GM23338 (cell line): Measurements from ENCODE around the gene GPR108. TPM values are rescaled to one million over a fixed set of nuclear protein-coding genes. Genes with fewer than 3 reads are reported as not detected.

Experiments used
- CREB1 ChIP-seq: fragments of 250-450 bp; sonication (Bioruptor Pico); IDR thresholded peaks from 2 replicates; pipeline ENCODE4 v1.5.0; 2020; ENCODE audit warnings: low read depth, mild to moderate bottlenecking, moderate library complexity
- EZH2 ChIP-seq: fragments of 200-600 bp; sonication (generic); IDR thresholded peaks from one replicate; pipeline ENCODE4 v1.8.0; 2017; ENCODE audit warnings: antibody characterized with exemption, mild to moderate bottlenecking, low read depth; ENCODE audit not compliant: unreplicated experiment
- EZH2phosphoT487 ChIP-seq: fragments of 200-600 bp; sonication (generic); IDR thresholded peaks from one replicate; pipeline ENCODE4 v1.8.1; 2018; ENCODE audit warnings: antibody characterized with exemption; ENCODE audit not compliant: unreplicated experiment
- JUNB ChIP-seq: IDR thresholded peaks from one replicate; pipeline ENCODE4 v1.6.1; 2016; ENCODE audit warnings: antibody characterized with exemption; ENCODE audit not compliant: unreplicated experiment
- POLR2AphosphoS5 ChIP-seq: IDR thresholded peaks from 2 replicates; pipeline ENCODE4 v1.6.1; 2016; ENCODE audit warnings: antibody characterized with exemption, low read depth
- REST ChIP-seq: IDR thresholded peaks from one replicate; pipeline ENCODE4 v1.6.1; 2018; ENCODE audit warnings: antibody characterized with exemption; ENCODE audit not compliant: unreplicated experiment
- ZNF114 ChIP-seq: fragments of 250-450 bp; sonication (Bioruptor Pico); IDR thresholded peaks from 2 replicates; pipeline ENCODE4 v1.5.0; 2020; ENCODE audit warnings: mild to moderate bottlenecking, moderate library complexity
- ZNF331 ChIP-seq: fragments of 250-450 bp; sonication (Bioruptor Pico); IDR thresholded peaks from 2 replicates; pipeline ENCODE4 v1.5.0; 2020; ENCODE audit warnings: low read depth, mild to moderate bottlenecking, moderate library complexity
- ZNF462 ChIP-seq: fragments of 250-450 bp; sonication (Bioruptor Pico); IDR thresholded peaks from 2 replicates; pipeline ENCODE4 v1.5.0; 2020; ENCODE audit warnings: mild to moderate bottlenecking, moderate library complexity
- polyA plus RNA-seq: library from polyadenylated mRNA; unstranded; fragments of >200 nt; fragmentation: Nextera tagmentation; extraction: Ambion mirVana; gene quantifications from 2 replicates; pipeline ENCODE4 v1.2.1, GENCODE V29; 2016
- total RNA-seq: library from RNA; depleted of rRNA; stranded (reverse); fragments of >200 nt; shearing (Covaris generic); gene quantifications from 2 replicates; pipeline ENCODE4 v1.2.3, GENCODE V29; 2014

Gene GPR108
- total and polyA plus RNA-seq, 2 experiments from 2014 or later: 44.8 to 57.9 TPM

GRCh38 chr19:6682607-6683128, 54.7 kb downstream of the GPR108 start (continued):
- TF ChIP-seq ZNF462 (CRISPR knock-in tag) (no peak), CREB1 (no peak), EZH2 (no peak), POLR2AphosphoS5 (no peak), ZNF114 (no peak), EZH2phosphoT487 (no peak), ZNF331 (CRISPR knock-in tag) (no peak), REST (no peak), JUNB (no peak)
